NCI-H748 (cell line): Measurements from ENCODE around the gene BANK1.

Experiments used
- DNase-seq: peaks from one replicate; lab custom pipeline; 2025; ENCODE audit not compliant: unreplicated experiment; lab: John Stamatoyannopoulos, UW

BANK1 gene

DNA sequence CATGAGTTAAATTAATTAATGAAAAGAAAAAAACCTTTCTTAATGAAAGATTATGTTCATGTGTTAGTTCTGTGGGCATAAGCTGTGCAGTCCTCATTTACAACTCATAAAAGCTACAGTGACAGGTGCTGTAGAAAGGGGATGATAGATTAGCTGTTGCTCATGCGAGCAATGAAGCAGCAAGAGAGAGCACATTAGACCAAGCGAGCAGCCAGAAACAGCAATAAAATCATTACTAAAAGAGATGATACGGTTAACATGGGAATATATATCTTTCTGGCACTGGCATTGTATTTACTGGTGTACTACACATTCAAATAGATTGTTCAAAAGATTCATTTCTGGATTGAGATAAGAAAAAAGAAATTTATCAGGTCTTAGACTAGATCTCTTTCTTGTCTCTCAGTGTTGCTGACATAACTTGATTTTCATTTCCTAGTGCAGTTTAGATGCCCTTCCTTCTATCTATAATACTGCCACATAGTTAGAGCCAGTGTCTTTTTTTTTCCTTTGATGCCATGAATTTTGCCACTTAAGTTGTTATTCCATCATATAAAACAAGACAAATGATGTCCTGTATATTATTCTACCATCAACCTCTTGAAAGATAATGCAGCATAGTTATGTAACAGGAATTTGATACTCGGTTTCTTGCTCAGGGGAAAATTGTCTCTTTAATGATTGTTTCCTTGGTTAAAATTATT is 164.6 kb downstream of the BANK1 start:
- no peak for DNase-seq

GRCh38 chr4:101956068-101956825 is 165.7 kb downstream of the BANK1 start:
- DNase-seq = no peak

DNA sequence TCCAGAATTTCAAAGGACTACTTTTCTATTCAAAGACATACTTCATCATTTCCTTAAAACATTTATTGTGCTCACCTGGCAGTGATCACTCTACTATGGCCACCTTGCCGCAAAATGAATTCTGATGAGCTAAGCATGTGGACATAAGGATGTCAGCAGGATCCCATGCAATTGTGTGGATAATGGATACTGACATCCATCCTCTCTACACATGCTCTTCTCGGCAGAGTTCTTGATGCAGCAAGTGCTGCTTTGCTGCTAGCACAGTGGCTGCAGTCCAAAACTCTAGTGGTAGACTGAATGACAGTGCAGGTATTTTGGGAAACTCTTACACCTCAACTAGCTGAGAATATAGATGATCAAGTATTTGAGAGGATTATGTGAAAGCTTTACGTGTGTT is 168.0 kb downstream of the BANK1 start:
- no peak for DNase-seq

DNA sequence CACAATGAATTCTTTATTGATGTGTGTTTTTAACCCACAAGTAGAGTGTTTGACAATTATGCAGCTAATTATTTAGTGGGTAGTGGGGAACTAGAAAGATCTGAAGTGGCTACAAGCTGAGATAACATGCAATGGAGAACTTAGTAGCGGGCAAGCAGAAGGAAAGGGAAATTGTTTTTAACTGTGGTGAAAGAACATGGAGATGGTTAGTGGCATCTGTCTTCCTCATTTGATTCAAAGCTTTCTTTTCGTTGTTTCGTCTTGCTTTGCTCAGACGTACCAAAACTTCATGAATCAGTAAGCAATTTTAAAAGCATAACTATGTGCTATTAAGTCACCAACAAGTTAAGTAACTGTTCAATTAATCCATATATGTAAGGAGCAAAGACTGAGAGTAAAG is 169.9 kb downstream of the BANK1 start:
- no peak for DNase-seq

- no peak for DNase-seq
Observed at GRCh38 chr4:101961144-101961543, 170.6 kb downstream of the BANK1 start.

DNA sequence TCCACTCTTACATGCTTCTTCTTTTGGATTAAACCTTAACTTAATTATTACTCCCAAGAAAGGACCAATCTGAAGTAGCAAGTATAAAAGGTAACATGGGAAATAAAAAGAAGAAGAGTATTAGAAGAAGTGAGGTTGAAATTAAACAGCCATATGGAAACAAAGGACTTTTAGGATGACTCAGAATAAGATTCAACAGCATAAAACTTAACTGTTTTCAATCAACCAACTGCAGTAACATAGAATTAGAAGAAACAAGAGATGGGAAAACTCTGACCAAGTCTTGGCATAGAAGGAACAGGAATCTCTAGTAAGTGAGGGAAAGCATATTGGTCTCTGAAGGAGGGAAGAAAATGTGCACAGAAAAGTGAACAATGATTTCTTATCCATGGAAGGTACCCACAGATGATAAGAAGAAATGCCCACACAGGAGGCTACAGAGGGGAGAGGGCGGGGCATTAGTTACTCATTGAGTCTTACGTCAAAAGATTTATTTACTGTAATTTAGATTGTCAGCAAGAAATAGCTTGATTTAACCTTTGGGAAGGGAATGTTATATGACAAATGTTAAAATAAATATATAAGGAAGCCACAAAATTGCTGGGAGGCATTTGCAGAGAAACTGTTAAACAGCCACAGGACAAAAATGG is 177.3 kb downstream of the BANK1 start:
- DNase-seq = no peak

GRCh38 chr4:101968364-101968763 is 177.8 kb downstream of the BANK1 start:
- no peak for DNase-seq

DNA sequence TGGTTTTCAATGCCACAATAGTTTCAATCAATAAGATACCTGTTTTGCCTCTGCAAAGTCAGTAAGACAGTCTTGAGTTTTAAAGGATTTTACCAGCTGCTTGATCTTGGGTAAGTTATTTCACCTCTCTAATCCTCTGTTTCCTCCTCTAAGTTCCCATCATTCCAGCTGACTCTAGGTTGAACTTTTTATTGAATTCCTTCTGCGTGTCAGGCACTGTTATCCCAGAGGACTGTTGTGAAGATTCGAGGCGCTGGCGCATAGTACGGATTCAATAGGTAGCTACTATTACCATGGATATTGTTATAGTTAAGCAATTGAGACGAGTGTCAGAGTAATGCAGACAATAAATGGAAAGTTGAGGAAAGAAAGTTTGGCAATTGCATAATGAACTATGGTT is 179.4 kb downstream of the BANK1 start:
- DNase-seq = no peak

GRCh38 chr4:101970547-101971155 is 180.1 kb downstream of the BANK1 start:
- DNase-seq = no peak

GRCh38 chr4:101972791-101973190 is 182.3 kb downstream of the BANK1 start:
- DNase-seq = no peak

- DNase-seq = no peak
Observed at GRCh38 chr4:101973361-101973760, 182.8 kb downstream of the BANK1 start.

DNA sequence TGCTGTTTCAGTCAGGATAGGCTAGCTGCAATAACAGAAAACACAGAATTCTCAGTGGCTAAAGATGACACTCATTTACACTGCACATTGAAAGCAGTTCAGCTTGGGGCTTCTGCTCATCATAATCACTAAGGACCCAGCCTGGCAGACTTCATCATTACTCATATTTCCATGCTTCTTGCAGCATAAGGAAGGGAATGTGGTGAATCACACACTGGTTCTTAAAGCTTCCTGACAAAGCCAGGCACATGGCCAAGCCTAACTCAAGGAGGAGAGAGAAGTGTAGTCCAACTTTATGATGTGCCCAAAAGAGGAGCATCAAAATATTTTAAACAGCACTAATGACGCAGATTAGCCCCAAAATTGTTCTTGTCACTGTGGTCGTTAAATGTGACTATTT is 186.5 kb downstream of the BANK1 start:
- DNase-seq = no peak

- DNase-seq = no peak
Observed at GRCh38 chr4:101981756-101982155, 191.2 kb downstream of the BANK1 start.

DNA sequence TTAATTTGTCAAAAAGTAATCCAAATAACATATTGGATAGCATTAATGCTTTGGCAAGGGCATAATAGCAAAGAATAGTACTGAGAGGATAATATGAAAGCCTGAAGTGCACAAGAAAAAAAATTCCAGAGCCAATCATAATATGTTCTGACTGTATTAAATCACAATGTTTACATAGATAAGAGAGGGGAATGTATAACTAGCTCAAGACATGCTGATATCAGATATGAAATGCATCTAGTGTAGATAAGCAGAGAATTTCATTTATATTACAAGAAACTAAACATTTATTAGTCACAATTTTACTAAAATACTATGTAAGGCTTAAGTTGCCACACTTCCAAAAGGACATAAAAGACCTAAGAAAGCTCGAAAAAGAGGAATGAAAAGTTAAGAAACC is 193.3 kb downstream of the BANK1 start:
- no peak for DNase-seq

- DNase-seq = no peak
Observed at GRCh38 chr4:101987623-101988243, 197.2 kb downstream of the BANK1 start.

GRCh38 chr4:101989551-101989950 is 199.0 kb downstream of the BANK1 start:
- no peak for DNase-seq

DNA sequence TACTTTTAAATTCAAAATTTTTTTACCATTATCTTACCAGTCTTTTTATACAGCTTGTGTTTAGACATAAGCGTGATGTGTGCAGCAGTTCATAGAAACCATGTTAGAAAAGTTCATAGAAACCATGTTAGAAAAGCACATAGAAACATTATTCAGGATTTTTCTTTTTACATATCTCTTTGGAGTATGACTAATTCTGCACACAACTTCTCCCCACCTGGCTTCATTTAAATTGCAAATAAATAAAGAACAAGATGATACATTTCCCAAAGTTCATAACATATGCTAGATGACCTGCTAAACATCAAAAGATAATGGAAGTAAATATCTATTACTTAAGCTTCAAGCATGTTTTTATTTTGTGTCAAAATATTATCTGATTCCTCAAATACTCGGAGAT is 201.9 kb downstream of the BANK1 start:
- no peak for DNase-seq

DNA sequence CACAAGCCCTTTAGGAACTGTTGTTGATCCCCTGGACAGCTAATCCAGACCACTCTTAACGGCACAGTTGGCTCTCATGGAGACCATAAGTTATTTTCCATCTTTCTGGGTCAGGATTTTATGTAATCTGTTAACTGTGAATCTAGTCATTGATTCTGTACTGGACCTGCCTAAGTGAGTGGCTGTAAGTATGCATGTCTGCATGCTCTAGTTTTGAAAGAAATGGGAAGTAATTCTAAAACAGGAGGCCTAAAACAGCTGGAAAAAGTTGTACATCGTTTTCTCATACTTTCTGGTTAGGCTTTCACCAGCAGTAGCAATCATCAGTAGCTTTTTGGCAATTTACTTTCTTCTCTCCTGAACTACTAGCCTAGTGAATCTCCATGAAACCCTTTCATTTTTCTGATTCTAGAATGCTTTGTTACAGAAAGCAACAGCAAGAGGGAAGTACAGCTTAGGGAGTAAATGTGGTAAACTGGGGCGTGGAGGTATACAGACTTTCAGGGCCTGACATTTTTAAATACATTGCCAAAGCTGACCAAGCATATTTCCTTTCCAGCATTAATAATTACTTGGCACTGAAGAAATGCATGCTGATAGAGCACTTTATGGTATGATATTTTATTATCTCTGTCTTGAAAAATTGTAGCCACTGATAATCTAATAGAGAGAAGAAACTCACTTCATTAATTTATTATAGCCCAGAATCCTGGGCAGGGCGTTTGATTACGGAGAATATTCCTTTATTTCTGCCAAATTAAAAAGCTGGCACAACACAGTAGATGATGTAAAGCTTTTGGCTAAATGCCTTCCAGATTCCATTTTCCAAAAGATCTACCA is 202.7 kb downstream of the BANK1 start:
- no peak for DNase-seq

DNA sequence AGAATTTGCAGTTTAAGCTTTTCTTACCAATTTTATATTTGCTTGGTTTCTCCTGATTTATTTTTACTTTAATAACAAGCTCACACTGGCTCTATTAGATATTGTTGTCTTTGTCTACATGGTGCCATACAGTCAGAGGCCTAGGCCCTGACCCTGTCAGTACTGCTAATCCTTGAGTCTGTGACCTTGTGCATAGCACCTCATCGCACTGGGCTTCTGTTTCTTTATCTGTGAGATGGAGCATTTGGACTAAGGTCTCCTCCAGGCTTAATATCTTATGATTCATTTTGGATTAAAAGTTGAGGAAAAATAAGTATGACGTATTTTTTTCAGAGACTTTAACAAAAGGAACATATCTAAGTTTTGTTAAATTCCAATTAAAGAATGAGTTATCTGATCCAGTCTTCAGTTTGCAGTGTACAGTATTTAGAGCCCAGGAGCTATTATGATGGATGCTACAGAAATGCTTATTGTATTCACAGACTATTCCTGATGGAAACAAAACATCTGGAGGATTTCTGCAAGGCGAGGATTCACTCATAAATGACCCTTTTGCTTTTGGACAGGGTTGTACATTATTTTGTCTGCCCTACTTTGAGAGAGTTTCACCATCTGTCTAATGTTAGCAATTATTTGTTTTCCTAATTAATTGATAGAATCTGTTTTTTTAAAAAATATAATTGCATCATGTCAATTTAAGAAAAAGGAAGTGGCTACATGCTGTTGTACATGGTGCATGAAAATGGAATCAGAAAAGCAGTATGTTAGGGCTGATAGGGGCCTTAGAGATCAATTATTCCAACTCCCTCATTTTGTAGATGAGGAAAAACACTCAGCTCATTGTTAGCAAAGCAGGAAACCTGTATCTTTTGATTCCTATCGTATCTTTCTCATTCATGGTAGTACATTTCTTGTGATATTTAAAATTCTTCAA is 203.6 kb downstream of the BANK1 start:
- no peak for DNase-seq
